ENCODE results near the gene RACK1. TPM values are rescaled to one million over a fixed set of nuclear protein-coding genes. Genes with fewer than 3 reads are reported as not detected.
A peak's percentile ranks its signal among the peaks of the same experiment; 100 is the strongest.
"Not testable (repeated sequence)": the region's sequence is repeated elsewhere in the genome, so short reads cannot be mapped to it uniquely, and the experiment has no call there.

Gene RACK1
- total RNA-seq, 8 experiments from 2014 or later, result 2,060 to 3,480 (median 2,927) TPM

- H3K27ac ChIP-seq; H3K4me3 ChIP-seq; in situ Hi-C loops (cut with MboI; ENCODE audit: low pct_unique_long_range_greater_than_20kb in 2 of 9, low sequenced_read_pairs in 9 of 9, unreplicated experiment in 9 of 9): not testable (repeated sequence)
- ATAC-seq (replicated peaks in 6 of 8), result peak in 2 of 8 experiments; percentile 7 to 37
- H3K4me1 ChIP-seq (replicated peaks in 1 of 2), result peaks cover 22 to 27% of the 10 kb centered on the region in 2 donors
- WGBS, 10 experiments, result 41 to 100% (median 73%) methylated on average over 1 to 10 of the region's 12 CpGs; no CpG with 5 or more reads in 1 of the 10 experiments
Observed at GRCh38 chr5:181267907-181268306, 24.2 kb upstream of the RACK1 start.

GRCh38 chr5:181267291-181267904 is 23.7 kb upstream of the RACK1 start:
- ATAC-seq (replicated peaks in 6 of 8), result peak in 1 of 8 experiments; percentile 52
- H3K4me3 ChIP-seq; H3K27ac ChIP-seq; in situ Hi-C loops (cut with MboI; ENCODE audit: low pct_unique_long_range_greater_than_20kb in 2 of 9, low sequenced_read_pairs in 9 of 9, unreplicated experiment in 9 of 9): not testable (repeated sequence)
- 0 to 69% (median 48%) methylated on average over 1 to 4 of the region's 8 CpGs; no CpG with 5 or more reads in 6 of the 10 experiments for WGBS, 10 experiments
- H3K4me1 ChIP-seq (replicated peaks in 1 of 2), result peaks cover 25 to 27% of the 10 kb centered on the region in 2 donors

DNA sequence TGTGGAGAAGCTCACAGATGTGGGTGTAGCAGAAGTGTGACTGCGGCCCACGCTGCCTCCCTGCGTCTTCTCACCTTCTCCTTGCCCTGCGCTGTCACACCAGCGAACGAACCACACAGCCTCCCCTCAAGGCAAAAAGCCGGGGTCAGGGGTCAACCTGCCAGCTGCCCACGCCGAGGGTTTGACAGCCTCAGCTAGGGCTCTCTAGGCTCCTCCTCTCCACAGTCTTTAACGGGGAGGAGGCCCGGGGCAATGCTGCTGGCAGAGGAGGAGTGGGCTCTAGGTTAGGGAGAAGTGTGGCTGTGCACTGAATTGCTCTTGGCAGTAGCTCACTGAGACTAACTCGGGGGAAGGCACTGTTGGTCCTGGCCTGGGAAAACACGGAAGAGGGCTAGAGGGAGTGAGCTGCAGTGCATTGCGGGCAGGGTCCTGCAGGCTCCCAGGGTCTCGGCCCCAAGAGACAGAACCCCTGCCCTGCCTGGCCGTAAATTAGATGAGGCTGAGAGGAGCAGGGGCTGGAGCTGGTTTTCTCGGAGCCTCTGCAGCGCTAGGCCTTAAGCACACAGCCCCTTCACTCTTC is 21.5 kb upstream of the RACK1 start:
- Histone ChIP-seq H3K4me1 (replicated peaks in 1 of 2) (peaks cover 27% of the 10 kb centered on the region in 2 donors), H3K4me3 (no peak overlapping the region), H3K27ac (peak overlapping the region in 1 of 2 donors; percentile 45)
- in situ Hi-C loops (cut with MboI; ENCODE audit: low pct_unique_long_range_greater_than_20kb in 2 of 9, low sequenced_read_pairs in 9 of 9, unreplicated experiment in 9 of 9), result no loop called here
- ATAC-seq (replicated peaks in 6 of 8), result no peak
- 20 to 60% (median 32%) methylated on average over 1 to 7 of the region's 18 CpGs; no CpG with 5 or more reads in 7 of the 10 experiments for WGBS, 10 experiments

DNA sequence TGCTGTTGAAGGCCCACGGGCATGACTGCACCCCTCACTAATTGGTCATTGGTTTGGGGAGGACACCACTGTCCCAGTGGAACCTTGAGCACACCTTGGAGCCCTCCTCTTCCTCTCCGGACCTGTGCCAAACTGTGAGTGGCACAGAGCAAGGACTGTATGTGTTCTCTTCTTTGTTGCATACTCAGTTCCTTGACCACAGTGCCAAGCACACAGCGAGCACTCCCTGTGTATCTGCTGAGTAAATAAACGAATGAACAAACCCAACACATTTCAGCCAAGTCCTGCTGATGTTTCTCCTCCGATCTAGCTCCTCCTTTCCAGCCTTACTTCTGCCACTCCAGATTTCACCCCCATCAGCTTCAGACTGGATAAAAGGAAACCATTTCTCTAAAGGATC is 19.9 kb upstream of the RACK1 start:
- ATAC-seq (replicated peaks in 6 of 8), result no peak
- WGBS, 10 experiments, result 67 to 100% (median 95%) methylated on average over 1 to 4 of the region's 5 CpGs; no CpG with 5 or more reads in 4 of the 10 experiments
- peaks cover 35 to 38% of the 10 kb centered on the region in 2 donors for H3K4me1 ChIP-seq (replicated peaks in 1 of 2)
- in situ Hi-C loops (cut with MboI; ENCODE audit: low pct_unique_long_range_greater_than_20kb in 2 of 9, low sequenced_read_pairs in 9 of 9, unreplicated experiment in 9 of 9), result no loop called here
- no peak overlapping the region for H3K4me3 ChIP-seq
- H3K27ac ChIP-seq, result no peak overlapping the region

- in situ Hi-C loops (cut with MboI; ENCODE audit: low pct_unique_long_range_greater_than_20kb in 2 of 9, low sequenced_read_pairs in 9 of 9, unreplicated experiment in 9 of 9), result no loop called here
Observed at GRCh38 chr5:181261320-181262049, 17.8 kb upstream of the RACK1 start.

DNA sequence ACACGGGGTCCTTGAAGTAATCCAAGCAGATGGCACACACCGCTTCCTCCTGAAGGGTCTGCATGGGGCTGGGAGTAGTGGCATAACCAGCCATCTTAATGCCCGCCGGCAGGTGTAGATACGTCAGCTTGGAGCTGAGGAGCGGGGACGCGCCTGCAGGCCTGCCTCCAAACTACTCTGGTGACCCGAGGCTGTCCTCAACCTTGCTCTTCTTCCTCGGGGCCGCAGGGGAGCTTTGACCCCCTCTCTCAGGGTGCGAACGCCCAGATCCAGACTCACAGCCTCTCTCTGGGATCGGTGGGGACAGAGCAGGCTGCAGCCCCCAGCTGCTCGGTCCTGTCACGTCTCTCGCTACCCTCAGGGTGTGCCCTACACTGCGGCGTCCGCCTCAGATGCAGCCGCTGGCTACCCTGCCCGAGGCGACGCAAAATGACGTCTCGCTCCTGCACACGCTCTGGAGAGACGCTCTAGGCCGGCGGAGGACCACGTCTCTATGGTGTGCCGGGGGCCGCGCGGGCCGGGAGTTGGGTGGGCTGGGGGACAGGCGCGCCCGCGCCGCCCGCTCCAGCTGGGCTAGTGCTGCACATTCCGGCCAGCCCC is 17.1 kb upstream of the RACK1 start, which contains the start of gene TRIM52:
Gene TRIM52, minus strand, starts transcription at position 424 of the 600 bp plus-strand sequence. Its CDS starts 330 bp downstream, at position 94.
- H3K4me1 ChIP-seq (replicated peaks in 1 of 2), result peaks cover 24 to 32% of the 10 kb centered on the region in 2 donors
- in situ Hi-C loops (cut with MboI; ENCODE audit: low pct_unique_long_range_greater_than_20kb in 2 of 9, low sequenced_read_pairs in 9 of 9, unreplicated experiment in 9 of 9), result no loop called here
- ATAC-seq (replicated peaks in 6 of 8), result peak; percentile 72 to 89 (median 84)
- H3K27ac ChIP-seq, result peak within 1 kb of the TSS; percentile 96
- peak within 1 kb of the TSS; percentile 80 to 99 (median 94) for H3K4me3 ChIP-seq
- 0 to 4% methylated on average over 4 to 5 of the region's 43 CpGs; no CpG with 5 or more reads in 8 of the 10 experiments for WGBS, 10 experiments

More at GRCh38 chr5:181261320-181262049, 17.8 kb upstream of the RACK1 start:
- H3K4me1 ChIP-seq (replicated peaks in 1 of 2), result peaks cover 23 to 37% of the 10 kb centered on the region in 2 donors
- 0% methylated on average over 2 of the region's 59 CpGs; no CpG with 5 or more reads in 9 of the 10 experiments for WGBS, 10 experiments
- peak overlapping the region; percentile 80 to 99 (median 94) for H3K4me3 ChIP-seq
- peak; percentile 55 to 76 (median 68) for ATAC-seq (replicated peaks in 6 of 8)
- peak overlapping the region; percentile 96 for H3K27ac ChIP-seq

- 0 to 6% (median 0%) methylated on average over 1 to 14 of the region's 26 CpGs; no CpG with 5 or more reads in 2 of the 10 experiments for WGBS, 10 experiments
- peak overlapping the region; percentile 80 to 99 (median 94) for H3K4me3 ChIP-seq
- H3K4me1 ChIP-seq (replicated peaks in 1 of 2), result peaks cover 20 to 28% of the 10 kb centered on the region in 2 donors
- in situ Hi-C loops (cut with MboI; ENCODE audit: low pct_unique_long_range_greater_than_20kb in 2 of 9, low sequenced_read_pairs in 9 of 9, unreplicated experiment in 9 of 9), result no loop called here
- peak overlapping the region; percentile 96 for H3K27ac ChIP-seq
- ATAC-seq (replicated peaks in 6 of 8), result no peak
Observed at GRCh38 chr5:181259974-181260719, 16.4 kb upstream of the RACK1 start.

DNA sequence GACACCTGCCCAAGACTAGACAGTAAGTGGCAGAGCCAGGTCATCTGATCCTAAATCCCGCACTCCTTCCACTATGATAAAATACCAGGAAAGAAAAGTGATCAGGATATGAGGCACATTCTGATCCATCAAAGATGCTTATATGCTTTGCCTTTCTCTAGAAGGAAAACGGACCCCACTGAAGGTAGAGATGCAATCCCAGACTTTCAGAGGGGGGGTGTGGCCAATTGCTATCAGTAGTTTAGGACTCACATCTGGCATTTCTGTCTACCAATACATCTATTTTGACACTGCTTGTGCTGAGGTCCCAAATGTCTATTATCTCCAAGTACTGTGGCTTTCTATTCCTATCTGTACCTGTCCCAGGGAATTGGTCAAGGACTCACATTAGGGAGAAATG is 15.6 kb upstream of the RACK1 start:
- Histone ChIP-seq H3K27ac (no peak overlapping the region), H3K4me3 (peak overlapping the region; percentile 80 to 99 (median 94)), H3K4me1 (replicated peaks in 1 of 2) (peaks cover 17 to 31% of the 10 kb centered on the region in 2 donors)
- no peak for ATAC-seq (replicated peaks in 6 of 8)
- WGBS, 10 experiments, result 0 to 100% (median 50%) methylated on average over 1 to 2 of the region's 2 CpGs; no CpG with 5 or more reads in 1 of the 10 experiments
- in situ Hi-C loops (cut with MboI; ENCODE audit: low pct_unique_long_range_greater_than_20kb in 2 of 9, low sequenced_read_pairs in 9 of 9, unreplicated experiment in 9 of 9), result no loop called here

- H3K4me3 ChIP-seq, result peak overlapping the region; percentile 80 to 99 (median 94)
- ATAC-seq (replicated peaks in 6 of 8), result no peak
- in situ Hi-C loops (cut with MboI; ENCODE audit: low pct_unique_long_range_greater_than_20kb in 2 of 9, low sequenced_read_pairs in 9 of 9, unreplicated experiment in 9 of 9), result no loop called here
- 30 to 90% (median 75%) methylated on average over 1 to 3 of the region's 3 CpGs; no CpG with 5 or more reads in 2 of the 10 experiments for WGBS, 10 experiments
- H3K27ac ChIP-seq, result no peak overlapping the region
- peaks cover 17 to 31% of the 10 kb centered on the region in 2 donors for H3K4me1 ChIP-seq (replicated peaks in 1 of 2)
Observed at GRCh38 chr5:181258576-181258975, 14.9 kb upstream of the RACK1 start.

DNA sequence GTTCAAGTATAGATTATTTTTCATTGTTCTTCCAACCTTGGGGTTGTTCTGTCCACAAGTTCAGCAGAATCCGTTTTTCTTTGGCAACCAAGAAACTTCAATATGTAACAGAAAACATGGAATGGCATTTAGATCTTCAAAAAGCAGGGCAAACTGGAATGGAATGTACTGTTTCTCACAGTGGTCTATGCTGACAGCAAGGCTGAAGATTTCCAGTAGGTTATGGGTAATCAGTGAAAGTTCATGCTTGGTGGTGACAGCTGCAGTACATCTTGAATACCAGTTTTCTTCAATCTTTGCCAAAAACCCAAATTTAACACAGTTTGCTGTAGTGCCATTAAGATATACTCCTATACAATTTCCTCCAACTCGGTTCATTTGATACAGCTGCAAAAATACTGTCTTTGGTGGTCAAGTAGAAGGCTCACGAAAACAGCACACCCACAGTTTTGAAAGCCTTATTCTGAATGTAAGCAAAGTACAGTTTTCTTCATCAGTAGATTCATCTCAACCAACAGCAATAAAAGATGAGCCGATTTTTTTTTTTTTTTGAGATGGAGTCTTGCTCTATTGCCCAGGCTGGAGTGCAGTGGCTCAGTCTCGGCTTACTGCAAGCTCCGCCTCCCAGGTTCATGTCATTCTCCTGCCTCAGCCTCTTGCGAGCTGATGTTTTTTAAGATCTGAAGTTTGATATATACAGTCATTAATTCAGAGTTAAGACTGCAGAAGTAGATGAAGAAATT is 12.3 kb upstream of the RACK1 start:
- in situ Hi-C loops (cut with MboI; ENCODE audit: low pct_unique_long_range_greater_than_20kb in 2 of 9, low sequenced_read_pairs in 9 of 9, unreplicated experiment in 9 of 9), result no loop called here

GRCh38 chr5:181255276-181255675 is 11.6 kb upstream of the RACK1 start:
- peaks cover 34 to 48% of the 10 kb centered on the region in 2 donors for H3K4me1 ChIP-seq (replicated peaks in 1 of 2)
- in situ Hi-C loops (cut with MboI; ENCODE audit: low pct_unique_long_range_greater_than_20kb in 2 of 9, low sequenced_read_pairs in 9 of 9, unreplicated experiment in 9 of 9), result no loop called here
- no peak overlapping the region for H3K4me3 ChIP-seq
- WGBS, 10 experiments, result 0 to 82% (median 0%) methylated on average over 1 of the region's 1 CpG; no CpG with 5 or more reads in 6 of the 10 experiments
- ATAC-seq (replicated peaks in 6 of 8), result no peak
- no peak overlapping the region for H3K27ac ChIP-seq

More for the DNA sequence above, 12.3 kb upstream of the RACK1 start:
- ATAC-seq (replicated peaks in 6 of 8), result no peak
- Histone ChIP-seq H3K27ac (no peak overlapping the region), H3K4me3 (no peak overlapping the region), H3K4me1 (replicated peaks in 1 of 2) (peaks cover 28 to 42% of the 10 kb centered on the region in 2 donors)
- WGBS, 10 experiments, result 41 to 100% (median 85%) methylated on average over 1 to 7 of the region's 7 CpGs
